GM12891 (cell line): ENCODE results near the gene ABCC4.

Experiments
- DNase-seq: peaks from one replicate; pipeline ENCODE4 v3.0.0; 2011; ENCODE audit warnings: low spot score; ENCODE audit not compliant: insufficient read length
- FAIRE-seq: peaks from 2 replicates; lab custom pipeline; 2011; peaks lifted over from hg19 to GRCh38; lab: Jason Lieb, UNC
- PAX5 ChIP-seq: IDR thresholded peaks from 2 replicates; pipeline ENCODE4 v1.6.1; 2011; ENCODE audit warnings: low read length, moderate library complexity, mild to moderate bottlenecking; ENCODE audit not compliant: insufficient read depth, severe bottlenecking
- POLR2A ChIP-seq: IDR thresholded peaks from 2 replicates; pipeline ENCODE4 v1.6.1; 2011; ENCODE audit warnings: low read depth, low read length, control low read depth
- POLR2AphosphoS5 ChIP-seq: IDR thresholded peaks from 2 replicates; pipeline ENCODE4 v1.6.1; 2011; ENCODE audit warnings: low read depth, low read length, control low read depth
- POU2F2 ChIP-seq: IDR thresholded peaks from 2 replicates; pipeline ENCODE4 v1.6.1; 2011; ENCODE audit warnings: low read depth, mild to moderate bottlenecking, control low read depth, low read length, moderate library complexity
- SPI1 ChIP-seq: IDR thresholded peaks from 2 replicates; pipeline ENCODE4 v1.6.1; 2011; ENCODE audit warnings: low read depth, low read length, control low read depth
- TAF1 ChIP-seq: IDR thresholded peaks from 2 replicates; pipeline ENCODE4 v1.6.1; 2011; ENCODE audit warnings: low read depth, low read length, control low read depth

Gene ABCC4

GRCh38 chr13:95049772-95050171 lies 251.5 kb downstream of the ABCC4 start:
- DNase-seq = no peak
- TF ChIP-seq POLR2AphosphoS5 (no peak), SPI1 (no peak), PAX5 (no peak), POLR2A (no peak), TAF1 (no peak), POU2F2 (no peak)
- FAIRE-seq = no peak

GRCh38 chr13:95044452-95045205 lies 256.6 kb downstream of the ABCC4 start:
- no peak for DNase-seq
- no peak for FAIRE-seq
- TF ChIP-seq POLR2AphosphoS5 (no peak), POU2F2 (no peak), POLR2A (no peak), PAX5 (no peak), TAF1 (no peak), SPI1 (no peak)

GRCh38 chr13:95039415-95039814 lies 261.8 kb downstream of the ABCC4 start:
- FAIRE-seq (no peak), DNase-seq (no peak)
- no peak for TF ChIP-seq POLR2AphosphoS5
- TF ChIP-seq PAX5 = no peak
- TF ChIP-seq POLR2A = no peak
- no peak for TF ChIP-seq POU2F2
- TF ChIP-seq TAF1 = no peak
- TF ChIP-seq SPI1 = no peak

- TF ChIP-seq POLR2AphosphoS5 = no peak
- TF ChIP-seq TAF1 = no peak
- no peak for TF ChIP-seq PAX5
- no peak for TF ChIP-seq POU2F2
- no peak for TF ChIP-seq POLR2A
- TF ChIP-seq SPI1 = no peak
- FAIRE-seq = no peak
- DNase-seq = no peak
These were observed 262.3 kb downstream of the ABCC4 start for GRCh38 chr13:95038949-95039348.

- FAIRE-seq (no peak), DNase-seq (no peak)
- no peak for TF ChIP-seq PAX5
- no peak for TF ChIP-seq TAF1
- no peak for TF ChIP-seq POLR2A
- TF ChIP-seq POU2F2 = no peak
- no peak for TF ChIP-seq SPI1
- TF ChIP-seq POLR2AphosphoS5 = no peak
These were observed 265.7 kb downstream of the ABCC4 start for GRCh38 chr13:95035311-95036109.

- FAIRE-seq (no peak), DNase-seq (no peak)
These were observed 267.4 kb downstream of the ABCC4 start for GRCh38 chr13:95033890-95034289.

GRCh38 chr13:95032121-95032520 lies 269.1 kb downstream of the ABCC4 start:
- TF ChIP-seq POU2F2 (no peak), TAF1 (no peak), SPI1 (no peak)
- no peak for FAIRE-seq
- DNase-seq = no peak

More at GRCh38 chr13:95033890-95034289, 267.4 kb downstream of the ABCC4 start:
- TF ChIP-seq SPI1 = no peak
- no peak for TF ChIP-seq TAF1
- no peak for TF ChIP-seq PAX5
- no peak for TF ChIP-seq POU2F2
- no peak for TF ChIP-seq POLR2A
- TF ChIP-seq POLR2AphosphoS5 = no peak

GRCh38 chr13:95030821-95031343 lies 270.4 kb downstream of the ABCC4 start:
- FAIRE-seq = no peak
- no peak for DNase-seq
- no peak for TF ChIP-seq POU2F2
- no peak for TF ChIP-seq TAF1
- TF ChIP-seq POLR2A = no peak
- TF ChIP-seq PAX5 = no peak
- no peak for TF ChIP-seq SPI1
- no peak for TF ChIP-seq POLR2AphosphoS5

- DNase-seq (no peak), FAIRE-seq (no peak)
- TF ChIP-seq POLR2A (no peak), PAX5 (no peak), TAF1 (no peak), POLR2AphosphoS5 (no peak), SPI1 (no peak), POU2F2 (no peak)
These were observed 273.6 kb downstream of the ABCC4 start for GRCh38 chr13:95027638-95028037.
